ENCODE measurements around the gene BABAM2.
"Not testable (repeated sequence)": the region's sequence is repeated elsewhere in the genome, so short reads cannot be mapped to it uniquely, and the experiment has no call there.

BABAM2 gene

GRCh38 chr2:27890146-27890923 is at the start of gene BABAM2, which contains the start of gene RBKS:
BABAM2 (plus strand) TSS chr2:27890729; CDS start chr2:27894557, 3,828 bp downstream.
RBKS (minus strand) TSS chr2:27890387; CDS start chr2:27890345, 42 bp downstream.
- peak; percentile 88 for DNase-seq (ENCODE audit: low read depth)

GRCh38 chr2:27842894-27843293 is 47.6 kb upstream of the BABAM2 start:
- no peak for DNase-seq (ENCODE audit: low read depth)

GRCh38 chr2:27843992-27844391 is 46.5 kb upstream of the BABAM2 start:
- no peak for DNase-seq (ENCODE audit: low read depth)

GRCh38 chr2:27844821-27845255 is 45.7 kb upstream of the BABAM2 start:
- DNase-seq (ENCODE audit: low read depth), result no peak

- DNase-seq (ENCODE audit: low read depth), result no peak
Measured at GRCh38 chr2:27847333-27847732, 43.2 kb upstream of the BABAM2 start.

GRCh38 chr2:27849558-27850205 is 40.8 kb upstream of the BABAM2 start:
- DNase-seq (ENCODE audit: low read depth), result no peak

GRCh38 chr2:27852691-27853090 is 37.8 kb upstream of the BABAM2 start:
- DNase-seq (ENCODE audit: low read depth), result no peak

- no peak for DNase-seq (ENCODE audit: low read depth)
Measured at GRCh38 chr2:27854229-27854862, 36.2 kb upstream of the BABAM2 start.

GRCh38 chr2:27855476-27855875 is 35.1 kb upstream of the BABAM2 start:
- DNase-seq (ENCODE audit: low read depth), result no peak

GRCh38 chr2:27856386-27856785 is 34.1 kb upstream of the BABAM2 start:
- DNase-seq (ENCODE audit: low read depth), result no peak

- DNase-seq (ENCODE audit: low read depth), result no peak
Measured at GRCh38 chr2:27856956-27857355, 33.6 kb upstream of the BABAM2 start.

- no peak for DNase-seq (ENCODE audit: low read depth)
Measured at GRCh38 chr2:27857417-27858172, 32.9 kb upstream of the BABAM2 start.

GRCh38 chr2:27860111-27860510 is 30.4 kb upstream of the BABAM2 start:
- DNase-seq (ENCODE audit: low read depth), result no peak

GRCh38 chr2:27863146-27863545 is 27.4 kb upstream of the BABAM2 start:
- no peak for DNase-seq (ENCODE audit: low read depth)

GRCh38 chr2:27863955-27864354 is 26.6 kb upstream of the BABAM2 start:
- not testable (repeated sequence) for DNase-seq (ENCODE audit: low read depth)

GRCh38 chr2:27866237-27866636 is 24.3 kb upstream of the BABAM2 start:
- DNase-seq (ENCODE audit: low read depth), result no peak

GRCh38 chr2:27869763-27870162 is 20.8 kb upstream of the BABAM2 start:
- DNase-seq (ENCODE audit: low read depth), result no peak

GRCh38 chr2:27870724-27871123 is 19.8 kb upstream of the BABAM2 start:
- no peak for DNase-seq (ENCODE audit: low read depth)

GRCh38 chr2:27871802-27872201 is 18.7 kb upstream of the BABAM2 start:
- no peak for DNase-seq (ENCODE audit: low read depth)

GRCh38 chr2:27873091-27873490 is 17.4 kb upstream of the BABAM2 start:
- DNase-seq (ENCODE audit: low read depth), result no peak

GRCh38 chr2:27875089-27875881 is 15.2 kb upstream of the BABAM2 start:
- no peak for DNase-seq (ENCODE audit: low read depth)

All from stimulated activated CD8-positive, alpha-beta memory T cell treated with anti-CD3 and anti-CD28 coated beads, Interleukin-12 subunit alpha, Interleukin-12 subunit beta, amount 100 ng/mL, for 4 hours (primary cell).